Keratinocyte (primary cell): Measurements from ENCODE around the gene PPFIBP2.

Experiments
- EZH2 ChIP-seq: IDR thresholded peaks from one replicate; pipeline ENCODE4 v1.6.1; 2012; ENCODE audit warnings: inconsistent platforms, mild to moderate bottlenecking, low read length, moderate library complexity
- TF ChIP-seq, protein P1 (sequence below), 3 experiments: IDR thresholded peaks in 1 of 3; conservative IDR thresholded peaks in 1 of 3; optimal IDR thresholded peaks in 1 of 3; 2 replicates in 2 of 3; 3 replicates in 1 of 3; pipeline versions ENCODE3 to v1.5.1; 2011; ENCODE audit warnings: low read length in 3 of 3, mild to moderate bottlenecking in 3 of 3, moderate library complexity in 2 of 3, control low read depth in 1 of 3, inconsistent platforms in 1 of 3; ENCODE audit not compliant: insufficient read depth in 2 of 3; ENCODE audit errors: extremely low read depth in 1 of 3

DNA sequence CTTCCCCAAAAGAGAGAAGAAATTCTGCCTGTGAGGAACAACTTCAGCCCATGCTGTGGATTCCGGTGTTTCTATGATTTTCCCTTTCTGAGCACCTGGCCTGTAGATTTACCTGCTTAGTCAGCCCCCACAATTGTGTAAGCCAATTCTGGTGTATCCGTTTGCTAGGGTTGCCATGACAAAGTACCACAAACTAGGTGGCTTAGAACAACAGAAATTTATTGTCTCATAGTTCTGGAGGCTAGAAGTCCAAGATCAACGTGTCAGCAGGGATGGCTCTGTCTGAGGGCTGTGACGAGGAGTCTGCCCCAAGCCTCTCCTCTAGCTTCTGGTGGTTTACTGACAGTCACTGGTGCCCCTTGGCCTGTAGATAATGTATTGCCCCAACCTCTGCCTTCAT is 175.4 kb downstream of the PPFIBP2 start:
- TF ChIP-seq, protein P1, sequence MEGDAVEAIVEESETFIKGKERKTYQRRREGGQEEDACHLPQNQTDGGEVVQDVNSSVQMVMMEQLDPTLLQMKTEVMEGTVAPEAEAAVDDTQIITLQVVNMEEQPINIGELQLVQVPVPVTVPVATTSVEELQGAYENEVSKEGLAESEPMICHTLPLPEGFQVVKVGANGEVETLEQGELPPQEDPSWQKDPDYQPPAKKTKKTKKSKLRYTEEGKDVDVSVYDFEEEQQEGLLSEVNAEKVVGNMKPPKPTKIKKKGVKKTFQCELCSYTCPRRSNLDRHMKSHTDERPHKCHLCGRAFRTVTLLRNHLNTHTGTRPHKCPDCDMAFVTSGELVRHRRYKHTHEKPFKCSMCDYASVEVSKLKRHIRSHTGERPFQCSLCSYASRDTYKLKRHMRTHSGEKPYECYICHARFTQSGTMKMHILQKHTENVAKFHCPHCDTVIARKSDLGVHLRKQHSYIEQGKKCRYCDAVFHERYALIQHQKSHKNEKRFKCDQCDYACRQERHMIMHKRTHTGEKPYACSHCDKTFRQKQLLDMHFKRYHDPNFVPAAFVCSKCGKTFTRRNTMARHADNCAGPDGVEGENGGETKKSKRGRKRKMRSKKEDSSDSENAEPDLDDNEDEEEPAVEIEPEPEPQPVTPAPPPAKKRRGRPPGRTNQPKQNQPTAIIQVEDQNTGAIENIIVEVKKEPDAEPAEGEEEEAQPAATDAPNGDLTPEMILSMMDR (optimal IDR thresholded peaks at IDR 0.05 in 1 of 3, IDR thresholded peaks at IDR 0.05 in 1 of 3, conservative IDR thresholded peaks at IDR 0.05 in 1 of 3; ENCODE audit: extremely low read depth in 1 of 3, insufficient read depth in 2 of 3, low read length in 3 of 3) = no peak
- TF ChIP-seq EZH2 = no peak
